GM19099 (cell line): ENCODE results near the gene CALY.

Experiments
- POLR2A ChIP-seq: IDR thresholded peaks from 3 replicates; pipeline ENCODE4 v1.6.1; 2011; ENCODE audit warnings: low read depth; ENCODE audit not compliant: insufficient read length; ENCODE audit errors: extremely low read depth

Gene CALY

DNA sequence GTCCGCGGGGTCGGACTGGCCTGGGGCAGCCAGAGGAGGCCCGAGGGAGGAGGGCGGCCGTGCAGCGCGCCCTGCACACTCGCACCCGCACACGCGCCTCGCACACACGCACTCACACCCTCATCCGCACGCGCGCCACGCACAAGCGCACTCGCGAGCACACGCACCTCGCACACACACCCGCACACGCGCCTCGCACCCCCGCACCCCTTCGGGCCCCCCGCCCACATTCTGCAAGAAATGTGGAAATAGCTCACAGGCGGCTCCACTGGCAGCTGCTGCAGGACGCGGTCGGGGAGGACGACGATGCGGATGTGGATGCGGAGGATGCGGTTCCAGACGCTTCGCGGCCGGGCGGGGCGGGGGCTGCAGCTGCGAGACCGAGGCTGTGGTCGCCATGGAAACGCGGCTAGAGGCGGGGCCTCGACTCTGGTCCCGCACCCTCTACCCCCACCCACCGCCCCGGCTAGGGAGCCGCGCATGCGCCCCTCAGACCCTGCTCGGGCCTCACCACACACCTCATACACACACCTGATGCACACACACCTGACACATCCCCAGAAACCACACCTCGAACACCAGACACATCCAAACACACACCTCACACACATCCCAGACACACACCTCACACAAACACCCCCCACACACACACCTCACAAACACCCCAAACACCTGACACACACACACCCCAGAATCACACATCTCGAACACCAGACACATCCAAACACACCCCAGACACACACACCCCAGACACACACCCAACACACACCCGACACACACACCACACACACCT, at the start of gene CALY:
CALY (minus strand) TSS at position 320 of the 793 bp plus-strand sequence. CDS start 7,907 bp downstream, outside the sequence.
- no peak for TF ChIP-seq POLR2A

DNA sequence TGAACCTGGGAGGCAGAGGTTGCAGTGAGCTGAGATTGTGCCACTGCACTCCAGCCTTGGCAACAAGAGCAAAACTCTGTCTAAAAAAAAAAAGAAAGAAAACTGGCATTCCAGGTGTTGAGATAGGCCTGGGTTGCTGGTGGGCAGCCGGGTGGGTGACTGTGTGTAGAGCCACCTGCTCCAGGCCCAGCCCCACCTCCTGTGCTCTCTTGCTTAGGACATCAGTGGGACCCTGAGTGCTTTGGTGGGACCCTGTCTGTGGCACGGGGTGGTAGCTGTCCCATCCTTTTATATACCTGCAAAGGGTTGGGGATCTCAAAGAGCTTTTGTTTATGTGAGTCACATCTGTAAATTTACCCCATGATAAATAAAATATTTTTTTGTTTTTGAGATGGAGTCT, 48.5 kb upstream of the CALY start:
- no peak for TF ChIP-seq POLR2A

DNA sequence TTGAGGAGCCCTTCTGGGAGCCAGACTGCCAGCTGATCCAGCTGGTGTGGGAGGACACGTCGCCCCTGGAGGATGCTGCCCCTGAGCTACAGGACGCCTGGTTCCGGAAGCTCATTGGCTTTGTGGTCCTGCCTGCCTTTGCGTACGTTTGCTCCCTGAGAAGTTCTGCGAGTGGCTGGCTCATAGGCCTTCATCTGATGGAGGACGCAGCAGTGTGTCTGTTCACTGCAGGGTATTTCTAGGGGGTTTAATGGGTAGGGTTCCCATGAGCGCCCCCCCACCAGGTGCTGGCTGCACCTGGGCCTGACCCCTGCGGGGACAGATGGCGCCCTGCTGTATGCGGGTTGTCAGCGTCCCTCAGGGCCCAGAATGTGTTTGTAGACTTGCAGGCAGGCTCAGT, 47.4 kb upstream of the CALY start:
- no peak for TF ChIP-seq POLR2A

DNA sequence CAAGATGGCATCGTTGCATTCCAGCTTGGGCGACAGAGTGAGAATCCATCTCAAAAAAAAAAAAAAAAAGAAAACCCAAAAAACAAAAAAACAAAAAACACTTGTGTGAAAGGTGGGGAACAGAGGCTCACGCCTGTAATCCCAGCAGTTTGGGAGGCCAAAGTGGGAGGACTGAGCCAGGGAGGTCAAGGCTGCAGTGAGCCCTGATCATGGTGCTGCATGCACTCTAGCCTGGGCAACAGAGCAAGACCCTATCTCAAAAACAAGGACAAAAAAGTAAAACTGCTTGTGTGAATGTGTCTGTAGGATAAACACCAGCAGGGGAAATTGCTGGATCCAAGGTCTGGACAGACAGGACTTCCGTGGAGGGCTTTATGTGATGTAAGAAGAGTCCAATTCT, 46.9 kb upstream of the CALY start:
- TF ChIP-seq POLR2A = no peak

- TF ChIP-seq POLR2A = no peak
These were observed 44.3 kb upstream of the CALY start for GRCh38 chr10:133381036-133381435.

GRCh38 chr10:133379801-133380666, 43.3 kb upstream of the CALY start:
- TF ChIP-seq POLR2A = no peak

DNA sequence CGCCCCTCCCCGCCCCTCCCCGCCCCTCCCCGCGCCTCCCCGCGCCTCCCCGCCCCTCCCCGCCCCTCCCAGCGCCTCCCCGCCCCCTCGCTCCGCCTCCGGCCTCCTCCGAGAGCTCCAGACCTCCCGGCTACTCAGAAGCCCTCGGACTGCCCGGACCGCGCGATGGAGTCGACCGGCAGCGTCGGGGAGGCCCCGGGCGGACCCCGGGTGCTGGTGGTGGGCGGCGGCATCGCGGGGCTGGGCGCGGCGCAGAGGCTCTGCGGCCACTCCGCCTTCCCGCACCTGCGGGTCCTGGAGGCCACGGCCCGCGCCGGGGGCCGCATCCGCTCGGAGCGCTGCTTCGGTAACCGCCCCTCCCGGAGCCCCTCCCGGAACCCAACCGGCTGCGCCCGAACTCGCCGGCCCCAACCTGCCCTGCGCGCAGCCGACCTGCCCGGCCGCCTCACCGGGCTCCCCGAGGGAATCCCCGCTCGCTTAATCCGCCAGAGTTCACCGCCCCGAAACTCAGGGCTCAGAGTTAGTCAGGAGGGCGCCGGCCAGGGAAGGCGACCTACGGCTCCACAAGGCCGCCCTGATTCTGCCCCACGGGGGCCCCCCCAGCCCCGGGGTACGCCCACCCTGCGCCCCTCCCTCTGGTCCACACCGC, 42.6 kb upstream of the CALY start, which contains the start of gene PAOX:
PAOX (plus strand) TSS at position 111 of the 649 bp plus-strand sequence; CDS start at position 166, 55 bp downstream.
- peak; percentile 71 for TF ChIP-seq POLR2A

DNA sequence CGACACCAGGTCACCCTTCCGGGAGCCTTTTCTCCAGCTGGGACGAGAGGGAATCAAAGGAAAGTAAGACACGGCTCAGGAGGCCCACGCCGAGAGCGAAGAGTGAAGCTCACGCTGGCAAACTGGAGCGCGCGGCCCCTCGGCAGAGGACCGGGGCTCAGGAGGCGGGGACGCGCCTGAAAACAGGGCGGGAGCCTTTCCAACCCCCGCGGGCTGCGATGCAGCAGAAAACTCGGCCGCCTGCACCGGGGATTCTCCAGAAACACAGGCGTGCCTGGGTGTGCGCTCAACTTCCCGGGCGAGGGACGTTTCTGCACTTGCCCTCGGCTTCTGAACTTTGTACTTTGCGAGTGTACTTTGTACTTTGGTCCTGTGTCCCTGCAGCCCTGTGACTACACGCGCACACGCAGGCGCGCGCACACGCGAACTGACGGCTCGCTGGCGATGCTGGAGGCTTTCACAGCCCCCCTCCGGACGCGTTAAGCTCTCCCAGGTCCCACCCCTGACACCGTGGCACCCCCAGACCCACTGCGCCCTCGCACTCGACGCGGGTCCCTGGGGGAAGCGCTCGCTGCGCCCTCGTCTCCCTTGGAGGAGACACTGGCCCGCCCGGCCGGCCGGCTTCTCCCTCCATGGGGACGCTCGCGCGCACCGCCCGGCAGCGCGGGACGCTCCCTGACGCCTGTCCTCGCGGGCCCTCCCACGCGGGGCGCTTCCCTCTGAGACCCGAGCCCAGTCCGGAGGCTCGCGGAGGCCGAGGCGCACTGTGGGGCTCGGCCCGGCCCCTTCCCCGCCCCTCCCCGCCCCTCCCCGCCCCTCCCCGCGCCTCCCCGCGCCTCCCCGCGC, 41.8 kb upstream of the CALY start:
- no peak for TF ChIP-seq POLR2A

DNA sequence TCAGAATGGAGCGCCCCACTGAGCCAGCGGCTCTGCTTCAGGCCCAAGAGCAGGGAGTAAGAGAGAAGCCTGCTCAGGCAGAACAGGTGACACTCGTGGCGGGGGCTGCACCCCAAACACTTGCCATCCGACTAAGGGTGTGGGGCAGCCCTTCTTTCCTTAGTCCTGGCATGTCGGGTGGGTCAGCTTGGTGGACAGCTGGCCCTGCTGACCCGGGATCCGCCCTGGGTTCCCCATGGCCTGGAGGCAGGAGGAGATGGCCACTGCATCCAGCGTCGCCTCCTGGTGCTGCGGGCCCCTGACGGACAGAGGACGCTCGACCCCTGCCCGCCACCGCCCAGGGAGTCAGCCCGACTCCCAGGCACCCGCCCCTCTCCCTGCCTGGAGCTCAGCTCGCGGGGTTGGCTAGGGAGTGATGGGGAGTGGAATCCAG, 41.1 kb upstream of the CALY start:
- TF ChIP-seq POLR2A = no peak

DNA sequence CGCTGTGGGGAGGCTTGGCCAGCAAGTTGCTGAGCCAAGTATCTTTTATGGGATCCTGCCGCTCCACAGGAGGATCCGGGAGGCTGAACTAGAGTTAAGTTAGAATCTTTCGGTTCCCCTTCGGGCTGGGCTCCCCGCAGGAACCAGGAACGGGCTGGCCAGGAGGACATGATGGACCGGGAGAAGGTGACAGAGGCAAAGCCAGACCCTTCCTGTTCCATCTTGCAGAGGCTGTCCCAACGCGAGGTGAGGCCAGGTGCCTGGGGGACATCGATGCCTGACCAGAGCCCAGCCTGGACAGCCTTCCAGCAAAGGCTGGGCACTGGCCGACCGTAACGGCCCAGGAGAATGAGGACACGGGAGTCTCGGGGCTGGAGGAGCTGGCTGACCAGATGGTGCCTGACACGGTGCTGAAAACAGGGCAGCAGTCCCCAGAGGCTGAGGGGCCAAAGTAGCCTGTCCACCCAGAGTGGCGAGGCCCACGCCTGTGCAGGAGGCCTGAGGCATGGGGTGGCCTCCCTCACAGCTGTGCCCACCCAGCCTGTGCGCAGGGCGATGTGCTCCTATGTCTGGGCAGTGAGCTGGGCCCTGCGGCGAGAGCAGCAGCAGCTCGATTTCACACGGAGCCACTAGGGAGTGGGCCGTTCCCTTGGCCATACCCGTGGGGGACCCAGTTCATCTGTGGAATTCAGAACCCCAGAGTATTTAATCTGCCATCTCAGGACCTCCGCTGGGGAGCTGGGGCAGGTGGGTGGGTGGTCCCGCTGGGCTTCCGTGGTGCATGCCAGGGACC, 40.5 kb upstream of the CALY start:
- no peak for TF ChIP-seq POLR2A

GRCh38 chr10:133375357-133376115, 38.8 kb upstream of the CALY start:
- TF ChIP-seq POLR2A = no peak

DNA sequence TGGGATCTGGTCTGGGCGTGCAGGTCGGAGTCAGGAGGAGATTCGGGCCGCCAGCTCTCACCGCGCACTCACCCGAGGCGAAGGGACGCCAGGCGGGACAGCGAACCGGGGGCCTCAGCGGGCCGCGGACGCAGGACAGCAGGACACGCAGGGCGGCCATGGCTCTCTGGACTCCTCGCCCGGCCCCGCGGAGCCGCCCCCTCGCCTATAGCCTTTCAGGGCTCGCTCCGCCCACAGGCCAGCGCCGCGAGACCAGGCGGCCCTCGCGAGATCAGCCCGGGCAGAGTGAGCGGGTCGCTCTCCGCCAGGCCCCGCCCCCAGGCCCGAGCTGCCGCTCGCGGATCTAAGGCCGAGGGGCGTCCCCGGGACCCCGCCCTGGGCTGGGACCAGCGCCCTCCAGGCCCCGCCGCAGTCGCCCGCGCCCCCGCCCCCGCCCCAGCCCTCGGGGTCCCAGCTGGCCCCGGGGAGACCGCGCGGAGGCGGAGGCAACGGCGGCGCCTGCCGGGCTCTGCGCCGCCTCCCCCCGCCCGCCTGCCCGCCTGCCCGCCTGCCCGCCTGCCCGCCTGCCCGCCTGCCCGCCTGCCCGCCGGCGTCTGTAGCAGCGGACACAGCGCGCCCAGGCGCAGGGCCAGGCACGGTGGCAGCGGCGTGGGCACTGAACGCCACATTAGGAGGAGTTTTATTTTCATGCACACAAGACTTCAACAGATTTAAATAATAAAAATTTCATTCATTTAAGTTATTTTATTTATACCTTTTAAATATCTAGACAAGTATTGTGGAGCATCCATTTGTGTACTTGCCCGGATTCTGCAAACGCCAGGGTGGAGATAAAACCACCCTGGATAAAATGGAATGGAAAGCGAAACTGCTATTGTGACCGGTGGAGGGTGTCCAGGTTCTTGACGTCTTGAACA, 36.7 kb upstream of the CALY start, which contains the start of gene ECHS1:
ECHS1 (minus strand) TSS at position 181 of the 917 bp plus-strand sequence; CDS start at position 160, 21 bp downstream.
- peak; percentile 89 for TF ChIP-seq POLR2A
